ENCODE measurements around the gene ZNF446.

Gene ZNF446

DNA sequence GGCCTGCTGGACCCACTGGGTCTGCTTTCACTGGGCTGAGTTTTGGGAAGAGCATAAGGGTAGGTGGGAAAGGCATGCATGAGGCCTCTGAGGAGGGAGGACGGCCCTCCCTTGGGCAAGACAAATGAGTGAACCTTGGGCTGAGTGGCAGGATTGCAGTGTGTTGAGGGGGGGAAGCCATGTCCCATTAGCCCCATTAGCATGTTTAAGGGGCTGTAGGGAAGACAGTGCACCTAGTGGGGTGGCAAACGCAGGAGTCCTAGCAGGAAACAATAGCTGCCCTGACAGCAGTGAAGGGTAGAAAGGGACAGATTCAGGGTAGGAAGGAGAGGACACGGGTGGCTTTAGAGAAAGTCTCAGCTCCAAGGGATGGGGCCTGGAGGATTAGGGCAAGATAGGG lies 46.6 kb downstream of the ZNF446 start:
- DNase-seq (ENCODE audit: low read depth, low spot score) = no peak

- DNase-seq (ENCODE audit: low read depth, low spot score) = no peak
Measured at GRCh38 chr19:58529405-58529804, 53.3 kb downstream of the ZNF446 start.

All from astrocyte of the hippocampus (primary cell).